GM12892 (cell line): ENCODE results near the gene SMIM30.

Source experiments
- POLR2A ChIP-seq: IDR thresholded peaks from 2 replicates; pipeline ENCODE4 v1.6.1; 2011; ENCODE audit warnings: low read depth, low read length, control low read depth
- POLR2AphosphoS5 ChIP-seq: IDR thresholded peaks from 2 replicates; pipeline ENCODE4 v1.6.1; 2011; ENCODE audit warnings: low read depth, low read length, control low read depth

DNA sequence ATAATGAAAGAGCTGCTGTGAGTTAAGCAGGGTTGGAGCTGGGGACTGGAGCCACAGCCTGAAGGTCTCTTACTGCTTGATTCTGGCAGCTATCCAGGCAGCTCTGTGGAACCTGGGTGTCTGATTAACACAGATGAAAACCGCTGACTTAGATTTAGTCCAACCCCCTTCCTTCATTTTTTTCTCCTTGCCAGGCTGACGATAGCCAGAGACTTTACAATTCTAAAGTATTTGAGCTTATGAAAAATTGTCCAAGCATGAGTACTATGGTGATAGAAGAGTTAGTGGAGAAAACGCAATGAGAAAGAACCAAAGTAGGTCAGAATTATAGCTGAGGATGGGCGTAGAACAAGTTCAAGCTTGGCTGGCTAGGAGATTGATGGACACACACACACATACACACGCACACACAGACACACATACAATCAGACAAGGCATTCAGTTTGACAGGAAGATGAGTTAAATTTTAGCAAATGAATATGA, 18.2 kb downstream of the SMIM30 start:
- TF ChIP-seq POLR2A (no peak), POLR2AphosphoS5 (no peak)
